ENCODE data around the gene PDLIM5.

PDLIM5 gene

DNA sequence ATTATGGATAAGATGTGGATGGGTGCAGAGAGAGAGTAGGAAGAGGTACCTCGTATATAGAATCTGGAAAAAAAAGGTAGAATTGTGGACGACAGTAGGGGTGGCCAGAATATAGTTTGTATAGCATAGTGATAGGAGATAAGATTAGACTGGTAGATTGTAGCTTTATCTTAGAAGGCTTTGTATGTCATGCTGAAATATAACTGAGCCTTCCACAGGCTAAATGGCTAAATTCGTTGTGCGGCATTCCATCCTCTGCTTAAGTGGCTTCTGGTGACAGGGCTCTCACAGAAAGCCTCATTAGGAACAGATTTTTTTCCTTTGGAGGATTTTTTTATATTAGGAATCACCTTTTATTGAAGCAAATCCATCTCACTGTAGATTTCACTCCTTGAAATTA lies 163.7 kb downstream of the PDLIM5 start:
- TF ChIP-seq POLR2AphosphoS5 (IDR thresholded peaks at IDR 0.05; ENCODE audit: low read depth, low read length) = no peak
- TF ChIP-seq TAF1 (IDR thresholded peaks at IDR 0.05; ENCODE audit: borderline replicate concordance, insufficient read depth, low read length) = no peak
- TF ChIP-seq SIN3A (IDR thresholded peaks at IDR 0.05; ENCODE audit: borderline replicate concordance, insufficient read depth, low read length) = no peak
- TF ChIP-seq FOXP2 (optimal IDR thresholded peaks at IDR 0.05; ENCODE audit: borderline replicate concordance, extremely low read depth, extremely low read length, insufficient read depth) = no peak
- TF ChIP-seq, protein P1, sequence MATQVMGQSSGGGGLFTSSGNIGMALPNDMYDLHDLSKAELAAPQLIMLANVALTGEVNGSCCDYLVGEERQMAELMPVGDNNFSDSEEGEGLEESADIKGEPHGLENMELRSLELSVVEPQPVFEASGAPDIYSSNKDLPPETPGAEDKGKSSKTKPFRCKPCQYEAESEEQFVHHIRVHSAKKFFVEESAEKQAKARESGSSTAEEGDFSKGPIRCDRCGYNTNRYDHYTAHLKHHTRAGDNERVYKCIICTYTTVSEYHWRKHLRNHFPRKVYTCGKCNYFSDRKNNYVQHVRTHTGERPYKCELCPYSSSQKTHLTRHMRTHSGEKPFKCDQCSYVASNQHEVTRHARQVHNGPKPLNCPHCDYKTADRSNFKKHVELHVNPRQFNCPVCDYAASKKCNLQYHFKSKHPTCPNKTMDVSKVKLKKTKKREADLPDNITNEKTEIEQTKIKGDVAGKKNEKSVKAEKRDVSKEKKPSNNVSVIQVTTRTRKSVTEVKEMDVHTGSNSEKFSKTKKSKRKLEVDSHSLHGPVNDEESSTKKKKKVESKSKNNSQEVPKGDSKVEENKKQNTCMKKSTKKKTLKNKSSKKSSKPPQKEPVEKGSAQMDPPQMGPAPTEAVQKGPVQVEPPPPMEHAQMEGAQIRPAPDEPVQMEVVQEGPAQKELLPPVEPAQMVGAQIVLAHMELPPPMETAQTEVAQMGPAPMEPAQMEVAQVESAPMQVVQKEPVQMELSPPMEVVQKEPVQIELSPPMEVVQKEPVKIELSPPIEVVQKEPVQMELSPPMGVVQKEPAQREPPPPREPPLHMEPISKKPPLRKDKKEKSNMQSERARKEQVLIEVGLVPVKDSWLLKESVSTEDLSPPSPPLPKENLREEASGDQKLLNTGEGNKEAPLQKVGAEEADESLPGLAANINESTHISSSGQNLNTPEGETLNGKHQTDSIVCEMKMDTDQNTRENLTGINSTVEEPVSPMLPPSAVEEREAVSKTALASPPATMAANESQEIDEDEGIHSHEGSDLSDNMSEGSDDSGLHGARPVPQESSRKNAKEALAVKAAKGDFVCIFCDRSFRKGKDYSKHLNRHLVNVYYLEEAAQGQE (IDR thresholded peaks at IDR 0.05; ENCODE audit: insufficient read depth in 1 of 2, low read depth in 2 of 2, low read length in 2 of 2) = no peak

DNA sequence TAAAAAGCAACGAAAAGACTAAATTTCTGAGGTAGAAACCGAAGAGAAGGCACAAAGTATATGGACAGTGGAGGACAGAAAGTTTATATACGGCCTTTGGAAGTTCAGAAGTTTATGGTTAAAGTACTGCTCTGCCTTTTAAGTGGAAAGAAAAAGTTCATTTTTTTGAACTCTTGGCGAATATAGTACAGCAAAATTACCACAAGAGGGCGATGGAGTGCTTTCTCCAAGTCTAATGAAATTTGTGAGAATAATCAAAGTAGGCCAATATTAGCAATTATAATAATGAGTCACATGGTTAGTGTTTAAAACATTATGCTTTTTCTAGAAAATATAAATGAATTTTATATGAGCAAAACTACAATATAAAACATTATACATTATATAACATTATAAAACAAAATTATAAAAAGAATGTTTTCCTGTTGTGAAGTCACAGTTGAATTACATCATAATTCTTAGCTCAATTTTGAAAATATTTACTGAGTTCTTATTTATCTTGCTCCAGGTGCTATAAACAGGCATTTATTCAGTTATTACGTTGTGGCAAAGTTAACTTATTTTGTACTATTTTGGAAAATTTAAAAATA lies 169.8 kb downstream of the PDLIM5 start:
- TF ChIP-seq, protein P1 (IDR thresholded peaks at IDR 0.05; ENCODE audit: insufficient read depth in 1 of 2, low read depth in 2 of 2, low read length in 2 of 2) = no peak
- TF ChIP-seq TAF1 (IDR thresholded peaks at IDR 0.05; ENCODE audit: borderline replicate concordance, insufficient read depth, low read length) (no peak), POLR2AphosphoS5 (IDR thresholded peaks at IDR 0.05; ENCODE audit: low read depth, low read length) (no peak), FOXP2 (optimal IDR thresholded peaks at IDR 0.05; ENCODE audit: borderline replicate concordance, extremely low read depth, extremely low read length, insufficient read depth) (no peak), SIN3A (IDR thresholded peaks at IDR 0.05; ENCODE audit: borderline replicate concordance, insufficient read depth, low read length) (no peak)

DNA sequence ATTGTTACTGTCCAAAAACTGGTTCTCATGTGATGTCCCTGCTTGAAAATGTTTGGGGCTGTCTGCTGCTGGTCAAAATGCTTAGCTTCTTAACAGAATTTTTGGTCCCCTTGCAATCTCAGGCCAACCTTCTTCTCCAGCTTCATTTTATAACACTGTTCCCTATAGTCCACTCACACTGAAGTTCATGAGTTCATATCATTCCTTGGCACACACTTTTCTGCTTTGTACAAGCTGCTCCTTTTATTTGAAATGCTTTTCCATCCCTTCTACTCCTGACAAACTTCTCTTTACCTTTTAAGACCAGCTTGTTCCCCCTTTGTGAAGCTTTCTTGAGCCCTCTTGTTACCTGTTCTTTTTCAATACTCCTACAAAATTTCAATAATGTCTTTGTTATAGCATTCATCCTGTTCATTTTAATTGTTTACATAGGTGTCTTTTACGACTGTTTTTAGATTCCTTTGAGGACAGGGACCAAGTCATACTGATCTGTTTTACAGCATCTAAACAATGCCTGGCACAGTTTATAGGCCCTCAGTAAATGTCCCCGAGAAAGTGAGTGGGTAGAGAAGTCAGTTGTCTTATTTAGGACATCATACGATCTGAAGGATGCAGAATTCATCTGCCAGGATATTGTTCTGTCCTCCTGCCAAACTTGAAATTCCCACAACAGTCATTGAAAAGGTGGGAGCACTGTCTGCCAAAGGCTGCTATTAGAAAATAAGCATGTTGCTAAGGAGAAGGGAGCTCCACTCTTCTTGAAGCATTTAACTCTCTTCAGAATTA lies 171.6 kb downstream of the PDLIM5 start:
- TF ChIP-seq SIN3A (IDR thresholded peaks at IDR 0.05; ENCODE audit: borderline replicate concordance, insufficient read depth, low read length) (no peak), TAF1 (IDR thresholded peaks at IDR 0.05; ENCODE audit: borderline replicate concordance, insufficient read depth, low read length) (no peak), FOXP2 (optimal IDR thresholded peaks at IDR 0.05; ENCODE audit: borderline replicate concordance, extremely low read depth, extremely low read length, insufficient read depth) (no peak)
- TF ChIP-seq, protein P1 (IDR thresholded peaks at IDR 0.05; ENCODE audit: insufficient read depth in 1 of 2, low read depth in 2 of 2, low read length in 2 of 2) = no peak

DNA sequence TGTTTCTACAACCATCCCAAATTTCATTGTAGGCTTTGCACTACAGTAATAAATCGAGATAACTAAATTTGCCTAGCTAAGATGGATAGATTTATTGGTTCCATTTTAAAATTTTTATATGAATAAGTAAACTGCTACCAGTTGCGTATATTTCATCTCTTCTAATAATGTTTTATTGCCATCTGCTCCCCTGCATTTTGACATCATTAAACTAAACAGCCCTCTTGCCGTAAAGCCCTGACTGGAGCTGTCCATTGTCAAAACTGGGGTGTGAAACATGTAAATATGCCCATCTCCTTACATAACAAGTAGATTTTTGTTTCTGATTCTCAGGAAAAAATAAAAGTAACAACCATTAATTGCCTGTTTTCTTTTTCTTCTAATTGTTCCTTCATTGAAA lies 175.2 kb downstream of the PDLIM5 start:
- TF ChIP-seq, protein P1 (IDR thresholded peaks at IDR 0.05; ENCODE audit: insufficient read depth in 1 of 2, low read depth in 2 of 2, low read length in 2 of 2) = 0 out of 4 replicates have a peak, but pooled peaks of 1 of the 2 experiments have one; percentile 48
- no peak for TF ChIP-seq POLR2AphosphoS5 (IDR thresholded peaks at IDR 0.05; ENCODE audit: low read depth, low read length)
